Right lung (tissue), 5 donors: ENCODE data around the gene MYH9. TPM values are rescaled to one million over a fixed set of nuclear protein-coding genes. Genes with fewer than 3 reads are reported as not detected.
"Not testable (repeated sequence)": the region's sequence is repeated elsewhere in the genome, so short reads cannot be mapped to it uniquely, and the experiment has no call there.

ENCODE experiments used
- DNase-seq, 2 donors: peaks; one replicate each; pipeline ENCODE4 v3.0.0-alpha.2; 2013
- polyA plus RNA-seq, 5 donors: library from polyadenylated mRNA; unstranded; fragments of 120-200 nt; gene quantifications; one replicate each; pipeline versions ENCODE4 v1.2.1 to v1.2.3, GENCODE V29; 2013; ENCODE audit warnings: inconsistent platforms in 1 of 5, low replicate concordance in 1 of 5; ENCODE audit not compliant: insufficient read length in 5 of 5, insufficient read depth in 1 of 5

Gene MYH9
- polyA plus RNA-seq, 5 donors = 171 to 285 (median 216) TPM

- DNase-seq = no peak
Observed at GRCh38 chr22:36279219-36279666, 108.5 kb downstream of the MYH9 start.

- no peak for DNase-seq
Observed at GRCh38 chr22:36277482-36278291, 110.1 kb downstream of the MYH9 start.

GRCh38 chr22:36274531-36274930 lies 113.2 kb downstream of the MYH9 start:
- DNase-seq = no peak

- not testable (repeated sequence) for DNase-seq
Observed at GRCh38 chr22:36271951-36272350, 115.8 kb downstream of the MYH9 start.

GRCh38 chr22:36271231-36271630 lies 116.5 kb downstream of the MYH9 start:
- DNase-seq = not testable (repeated sequence)

- DNase-seq = no peak
Observed at GRCh38 chr22:36267896-36268485, 119.8 kb downstream of the MYH9 start.

- no peak for DNase-seq
Observed at GRCh38 chr22:36267058-36267457, 120.7 kb downstream of the MYH9 start.

GRCh38 chr22:36263886-36264664 lies 123.7 kb downstream of the MYH9 start:
- DNase-seq = not testable (repeated sequence)

- not testable (repeated sequence) for DNase-seq
Observed at GRCh38 chr22:36263216-36263673, 124.5 kb downstream of the MYH9 start.

- DNase-seq = not testable (repeated sequence)
Observed at GRCh38 chr22:36262307-36262706, 125.5 kb downstream of the MYH9 start.

GRCh38 chr22:36261675-36262074 lies 126.1 kb downstream of the MYH9 start:
- not testable (repeated sequence) for DNase-seq

- no peak for DNase-seq
Observed at GRCh38 chr22:36259615-36260300, 128.0 kb downstream of the MYH9 start.

- peak; percentile 44 to 66 for DNase-seq
Observed at GRCh38 chr22:36258701-36259614, 128.8 kb downstream of the MYH9 start.

GRCh38 chr22:36257948-36258670 lies 129.7 kb downstream of the MYH9 start:
- DNase-seq = no peak

GRCh38 chr22:36257308-36257707 lies 130.5 kb downstream of the MYH9 start:
- DNase-seq = no peak

- DNase-seq = no peak
Observed at GRCh38 chr22:36256478-36256877, 131.3 kb downstream of the MYH9 start.

- DNase-seq = not testable (repeated sequence)
Observed at GRCh38 chr22:36255572-36255971, 132.2 kb downstream of the MYH9 start.

GRCh38 chr22:36253523-36254490 lies 134.0 kb downstream of the MYH9 start:
- no peak for DNase-seq
